Ovary (tissue), 3 donors: ENCODE data around the gene SLC27A5.

Experiments
- CTCF ChIP-seq, 3 donors: fragments of 450-650 bp in 2 of 3; fragments of 200-600 bp in 1 of 3; IDR thresholded peaks; one replicate each; pipeline versions ENCODE4 v1.5.1 to v1.8.0; 2016 to 2022; ENCODE audit warnings: antibody characterized with exemption in 3 of 3, mild to moderate bottlenecking in 1 of 3
- EP300 ChIP-seq: sonication (generic); formaldehyde crosslinking; IDR thresholded peaks from one replicate; pipeline ENCODE4 v1.6.1; 2017; ENCODE audit warnings: antibody characterized with exemption
- donor health status: DM: no; HTN: no; CAD: no.

GRCh38 chr19:58477871-58478270 lies 33.9 kb downstream of the SLC27A5 start:
- TF ChIP-seq CTCF (IDR thresholded peaks at IDR 0.05) (no peak), EP300 (no peak)
